DOHH2 (cell line): ENCODE results near the gene NEK2.
"Not testable (repeated sequence)": the region's sequence is repeated elsewhere in the genome, so short reads cannot be mapped to it uniquely, and the experiment has no call there.

Experiments used
- H3F3A ChIP-seq: fragments of 200-600 bp; sonication (generic), shearing (Covaris generic); 2 replicates; pipeline ENCODE4 v1.6.0; 2016; ENCODE audit warnings: antibody characterized with exemption, mild to moderate bottlenecking; ENCODE audit not compliant: control insufficient read depth, insufficient read depth
- H3K27ac ChIP-seq: fragments of 200-600 bp; sonication (generic); 2 replicates; pipeline ENCODE4 v1.5.1; 2014; ENCODE audit warnings: low read depth, mild to moderate bottlenecking, low read length, moderate library complexity
- H3K27me3 ChIP-seq: fragments of 200-600 bp; sonication (generic); 2 replicates; pipeline ENCODE4 v1.6.1; 2014; ENCODE audit warnings: mild to moderate bottlenecking, low read length, mixed read lengths; ENCODE audit not compliant: control insufficient read depth
- H3K36me3 ChIP-seq: fragments of 200-600 bp; sonication (generic); 2 replicates; pipeline ENCODE4 v1.6.1; 2014; ENCODE audit warnings: mild to moderate bottlenecking, low read length, moderate library complexity, mixed read lengths; ENCODE audit not compliant: control insufficient read depth
- H3K4me1 ChIP-seq: fragments of 200-600 bp; sonication (generic); 2 replicates; pipeline ENCODE4 v1.6.1; 2014; ENCODE audit warnings: mild to moderate bottlenecking, low read length, mixed read lengths; ENCODE audit not compliant: control insufficient read depth
- H3K4me2 ChIP-seq: fragments of 200-600 bp; sonication (generic); 2 replicates; pipeline ENCODE4 v1.6.0; 2014; ENCODE audit warnings: mild to moderate bottlenecking, low read length, moderate library complexity
- H3K4me3 ChIP-seq: fragments of 200-600 bp; sonication (generic); 2 replicates; pipeline ENCODE4 v1.5.1; 2014; ENCODE audit warnings: mild to moderate bottlenecking, low read length, mixed read lengths
- H3K79me2 ChIP-seq: fragments of 200-600 bp; sonication (generic); 2 replicates; pipeline ENCODE4 v1.6.1; 2014; ENCODE audit warnings: mild to moderate bottlenecking, low read length, mixed read lengths; ENCODE audit not compliant: control insufficient read depth
- H3K9me2 ChIP-seq: fragments of 200-600 bp; sonication (generic); replicated peaks from 2 replicates; pipeline ENCODE4 v1.6.1; 2014; ENCODE audit warnings: mild to moderate bottlenecking, low read length, mixed read lengths; ENCODE audit not compliant: control insufficient read depth
- H3K9me3 ChIP-seq: fragments of 200-600 bp; sonication (generic); 2 replicates; pipeline ENCODE4 v1.6.1; 2014; ENCODE audit warnings: antibody characterized with exemption, low read length, mixed read lengths; ENCODE audit not compliant: control insufficient read depth, insufficient read depth
- H4K20me1 ChIP-seq: fragments of 200-600 bp; sonication (generic); 2 replicates; pipeline ENCODE4 v1.6.0; 2014; ENCODE audit warnings: low read depth, mild to moderate bottlenecking, antibody characterized with exemption, low read length, moderate library complexity; ENCODE audit not compliant: control insufficient read depth, insufficient read depth
- CTCF ChIP-seq: fragments of 200-600 bp; sonication (generic); IDR thresholded peaks from one replicate; pipeline ENCODE4 v1.5.1; 2014; ENCODE audit warnings: antibody characterized with exemption, mild to moderate bottlenecking, low read depth, low read length; ENCODE audit not compliant: poor library complexity, severe bottlenecking
- EZH2phosphoT487 ChIP-seq: fragments of 200-600 bp; sonication (generic); IDR thresholded peaks from 2 replicates; pipeline ENCODE4 v1.6.1; 2017; ENCODE audit warnings: borderline replicate concordance, mild to moderate bottlenecking, antibody characterized with exemption, low read length, moderate library complexity, mixed read lengths

Gene NEK2

GRCh38 chr1:211630236-211631081 is 45.0 kb downstream of the NEK2 start:
- H3K4me1 ChIP-seq, result no peaks in the 10 kb centered on the region
- H3F3A ChIP-seq, result no peaks in the 10 kb centered on the region
- H3K79me2 ChIP-seq, result no peaks in the 10 kb centered on the region
- no peaks in the 10 kb centered on the region for H4K20me1 ChIP-seq
- no peaks in the 10 kb centered on the region for H3K36me3 ChIP-seq
- no peaks in the 10 kb centered on the region for H3K9me2 ChIP-seq
- no peak overlapping the region for H3K4me2 ChIP-seq
- H3K4me3 ChIP-seq, result no peak overlapping the region
- H3K27ac ChIP-seq, result no peak overlapping the region
- no peaks in the 10 kb centered on the region for H3K27me3 ChIP-seq
- H3K9me3 ChIP-seq, result no peaks in the 10 kb centered on the region
- TF ChIP-seq CTCF (no peak), EZH2phosphoT487 (no peak)

- Histone ChIP-seq H3K27ac (no peak overlapping the region), H3F3A (no peaks in the 10 kb centered on the region), H3K9me3 (no peaks in the 10 kb centered on the region), H4K20me1 (no peaks in the 10 kb centered on the region), H3K9me2 (no peaks in the 10 kb centered on the region), H3K79me2 (no peaks in the 10 kb centered on the region), H3K4me3 (no peak overlapping the region), H3K27me3 (no peaks in the 10 kb centered on the region), H3K4me2 (no peak overlapping the region), H3K4me1 (no peaks in the 10 kb centered on the region), H3K36me3 (no peaks in the 10 kb centered on the region)
- TF ChIP-seq CTCF (no peak), EZH2phosphoT487 (no peak)
These were observed 47.0 kb downstream of the NEK2 start for GRCh38 chr1:211628417-211628816.

- no peaks in the 10 kb centered on the region for H4K20me1 ChIP-seq
- TF ChIP-seq CTCF, result no peak
- no peak for TF ChIP-seq EZH2phosphoT487
- H3K4me3 ChIP-seq, result no peak overlapping the region
These were observed 48.2 kb downstream of the NEK2 start for GRCh38 chr1:211627259-211627658.

GRCh38 chr1:211625866-211626265 is 49.6 kb downstream of the NEK2 start:
- H3K79me2 ChIP-seq, H3K4me2 ChIP-seq, H4K20me1 ChIP-seq, H3F3A ChIP-seq, H3K9me3 ChIP-seq, H3K9me2 ChIP-seq, H3K4me1 ChIP-seq, H3K4me3 ChIP-seq, H3K27me3 ChIP-seq, H3K27ac ChIP-seq, H3K36me3 ChIP-seq: not testable (repeated sequence)

More at GRCh38 chr1:211627259-211627658, 48.2 kb downstream of the NEK2 start:
- H3K79me2 ChIP-seq, result no peaks in the 10 kb centered on the region
- no peaks in the 10 kb centered on the region for H3K9me3 ChIP-seq
- H3K27me3 ChIP-seq, result no peaks in the 10 kb centered on the region
- H3K36me3 ChIP-seq, result no peaks in the 10 kb centered on the region
- no peak overlapping the region for H3K27ac ChIP-seq
- no peaks in the 10 kb centered on the region for H3K4me1 ChIP-seq
- no peaks in the 10 kb centered on the region for H3K9me2 ChIP-seq
- H3K4me2 ChIP-seq, result no peak overlapping the region
- H3F3A ChIP-seq, result no peaks in the 10 kb centered on the region
